HG03571 (cell line): ENCODE data around the gene CNTN5.
"Not testable (repeated sequence)": the region's sequence is repeated elsewhere in the genome, so short reads cannot be mapped to it uniquely, and the experiment has no call there.

Experiments used
- ATAC-seq: cut with Tn5 transposase; IDR thresholded peaks from one replicate; pipeline ENCODE4 v1.9.1; 2021; ENCODE audit not compliant: unreplicated experiment

The CNTN5 gene

GRCh38 chr11:99708928-99709672, 688.4 kb downstream of the CNTN5 start:
- no peak for ATAC-seq

DNA sequence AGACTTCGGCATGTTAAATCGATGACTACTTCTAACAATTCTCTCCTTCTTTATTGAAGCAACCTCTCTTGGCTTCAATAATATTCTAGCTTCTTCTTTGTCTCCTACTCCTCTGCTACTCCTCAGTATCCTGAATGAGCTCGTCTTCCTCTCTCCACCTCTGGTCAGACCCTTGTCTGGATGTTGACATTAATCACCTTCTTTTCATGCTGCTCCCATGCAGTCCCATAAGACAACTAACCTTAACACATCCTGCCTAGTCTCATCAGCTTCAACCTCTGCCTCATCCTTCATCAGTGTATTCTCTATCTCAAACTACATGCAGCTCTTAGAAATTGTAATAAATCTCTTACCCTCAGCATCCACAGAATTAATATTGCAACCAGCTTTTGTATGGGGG, 695.6 kb downstream of the CNTN5 start:
- no peak for ATAC-seq

DNA sequence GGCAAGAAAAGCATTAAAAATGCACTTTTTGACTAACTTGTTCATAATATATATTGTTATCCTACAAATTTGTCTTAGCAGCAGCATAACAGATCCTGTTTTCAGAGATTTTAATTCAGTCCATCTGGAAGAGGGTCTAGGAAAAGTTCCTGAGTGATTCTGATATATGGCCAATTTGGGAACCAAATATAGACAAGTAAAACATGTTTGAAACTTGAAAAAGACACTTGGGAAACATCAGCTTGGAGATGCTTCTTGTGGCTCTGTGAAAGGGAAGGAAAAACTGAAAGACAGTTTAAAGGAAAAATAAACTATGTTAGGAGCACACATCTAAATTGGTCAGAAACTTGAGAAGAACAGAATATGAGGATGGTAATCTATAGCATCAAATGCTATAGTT, 697.5 kb downstream of the CNTN5 start:
- ATAC-seq, result no peak

DNA sequence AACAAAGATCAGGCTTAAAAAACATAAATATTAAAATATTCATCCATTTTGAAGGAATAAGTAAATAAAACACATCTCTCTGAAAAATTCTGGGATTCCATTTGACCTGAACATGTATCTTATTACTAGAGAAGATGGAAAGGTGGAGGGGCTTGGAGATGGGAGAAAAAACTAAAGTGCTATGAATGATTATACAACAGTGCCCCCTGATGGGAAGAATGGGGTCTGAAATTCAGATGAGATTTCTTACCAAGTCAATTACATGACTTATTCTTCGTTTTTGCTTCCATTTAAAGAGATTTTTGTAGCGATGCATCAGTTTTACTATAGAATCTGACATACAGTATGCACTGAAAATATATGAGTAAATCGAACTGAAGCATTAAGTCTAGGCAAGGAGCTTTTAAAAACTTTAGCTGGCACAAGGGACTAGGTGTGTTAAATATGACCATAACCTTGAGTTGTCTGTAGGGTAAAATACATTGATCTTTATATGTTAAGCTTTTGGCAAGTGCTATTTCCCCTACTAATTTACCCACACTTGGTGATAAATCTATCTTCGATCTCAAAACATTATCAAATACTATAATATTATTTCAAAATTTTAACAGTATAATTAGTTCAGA, 718.8 kb downstream of the CNTN5 start:
- no peak for ATAC-seq

DNA sequence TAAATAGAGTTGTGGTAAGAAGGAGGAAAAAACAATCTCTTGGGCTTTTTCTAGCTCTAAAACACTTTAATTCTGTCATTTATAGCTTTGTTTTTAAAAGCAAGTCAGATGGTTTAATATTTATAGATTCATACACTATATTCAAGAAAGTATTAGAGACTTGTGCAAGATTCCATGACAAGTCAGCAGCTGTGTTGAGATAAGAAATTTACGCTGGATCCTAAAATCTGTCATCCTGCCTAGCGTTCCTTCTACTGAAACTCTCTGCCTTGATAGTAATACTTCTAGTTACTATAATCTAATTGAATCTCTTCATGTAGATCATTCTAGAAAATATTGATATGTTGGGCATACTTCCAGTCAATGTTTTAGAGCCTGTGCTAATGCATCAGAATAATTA, 721.8 kb downstream of the CNTN5 start:
- ATAC-seq, result no peak

GRCh38 chr11:99759787-99760186, 739.0 kb downstream of the CNTN5 start:
- ATAC-seq, result no peak

- no peak for ATAC-seq
These were observed 746.1 kb downstream of the CNTN5 start for GRCh38 chr11:99766811-99767210.

- no peak for ATAC-seq
These were observed 752.9 kb downstream of the CNTN5 start for GRCh38 chr11:99773646-99774045.

GRCh38 chr11:99781074-99781473, 760.3 kb downstream of the CNTN5 start:
- ATAC-seq, result no peak

- ATAC-seq, result no peak
These were observed 770.6 kb downstream of the CNTN5 start for GRCh38 chr11:99791354-99791753.

DNA sequence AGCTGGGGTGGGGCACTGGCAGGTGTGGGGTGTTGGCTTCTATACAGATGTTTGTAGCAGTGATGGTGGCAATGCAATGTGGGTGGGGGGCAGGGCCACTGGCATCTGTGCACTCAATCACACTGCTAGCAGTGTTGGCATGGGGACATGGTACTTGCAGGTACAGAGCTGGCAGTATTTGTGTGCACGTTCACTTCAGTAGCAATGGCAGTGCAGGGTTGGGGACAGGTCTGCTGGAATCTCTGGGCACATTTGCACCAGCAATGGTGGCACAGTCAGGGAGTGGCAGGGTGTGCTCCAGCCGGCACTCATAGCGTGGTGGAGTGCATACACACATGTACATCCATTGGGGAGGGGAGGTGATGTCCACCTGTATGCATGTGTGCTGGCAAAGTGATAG, 775.2 kb downstream of the CNTN5 start:
- ATAC-seq, result no peak

- ATAC-seq, result no peak
These were observed 782.8 kb downstream of the CNTN5 start for GRCh38 chr11:99803501-99803900.

DNA sequence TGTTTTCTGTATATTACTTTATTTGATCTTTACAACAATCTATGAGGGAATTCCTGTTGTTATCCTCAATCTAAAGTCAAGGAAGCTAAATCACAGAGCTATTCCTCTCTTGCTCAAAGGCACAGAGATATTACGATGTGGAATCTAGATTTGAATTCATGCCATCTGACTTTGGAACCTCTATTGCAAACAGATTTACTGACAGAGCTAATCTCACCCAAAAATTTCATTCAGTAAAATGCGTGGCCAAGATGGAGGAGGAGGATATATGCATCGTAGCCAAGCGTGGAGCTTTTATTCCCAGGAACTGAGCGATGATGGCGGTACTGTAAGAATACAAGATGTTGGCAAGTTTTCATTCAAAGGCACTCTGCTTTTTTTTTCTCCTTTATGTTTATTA, 791.8 kb downstream of the CNTN5 start:
- no peak for ATAC-seq

GRCh38 chr11:99814021-99814420, 793.3 kb downstream of the CNTN5 start:
- no peak for ATAC-seq

- ATAC-seq, result no peak
These were observed 794.0 kb downstream of the CNTN5 start for GRCh38 chr11:99814738-99815137.

DNA sequence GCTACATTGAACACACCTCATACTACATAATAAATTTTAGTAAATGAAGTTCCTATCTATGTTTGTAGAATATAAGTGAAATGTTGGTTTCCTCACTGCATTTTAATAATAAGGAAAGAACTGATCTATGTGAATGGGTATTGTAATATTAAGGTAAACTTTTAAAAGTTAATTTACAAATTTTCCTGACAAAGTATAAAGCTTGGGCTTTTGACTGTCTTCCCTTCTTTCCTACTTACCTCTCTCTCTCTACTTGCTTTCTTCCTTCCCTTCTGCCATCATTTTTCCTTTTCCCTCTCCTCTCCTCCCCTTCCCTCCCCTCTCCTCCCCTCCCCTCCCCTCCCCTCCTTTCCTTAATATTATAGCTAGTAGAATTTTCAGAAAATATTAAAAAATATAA, 798.2 kb downstream of the CNTN5 start:
- ATAC-seq, result no peak

GRCh38 chr11:99822846-99823565, 802.3 kb downstream of the CNTN5 start:
- no peak for ATAC-seq

DNA sequence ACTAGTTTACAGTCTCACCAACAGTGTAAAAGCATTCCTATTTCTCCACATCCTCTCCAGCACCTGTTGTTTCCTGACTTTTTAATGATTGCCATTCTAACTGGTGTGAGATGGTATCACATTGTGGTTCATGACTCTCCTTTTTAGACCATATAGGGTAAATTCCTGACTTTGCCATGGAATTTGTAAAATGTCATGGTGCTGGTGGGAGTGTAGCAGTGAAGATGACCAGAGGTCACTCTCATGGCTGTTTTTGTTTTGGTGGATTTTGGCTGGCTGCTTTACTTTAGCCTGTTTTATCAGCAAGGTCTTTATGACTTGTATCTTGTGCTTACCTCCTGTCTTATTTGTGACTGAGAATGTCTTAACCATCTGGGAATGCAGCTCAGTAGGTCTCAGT, 816.0 kb downstream of the CNTN5 start:
- ATAC-seq, result not testable (repeated sequence)

DNA sequence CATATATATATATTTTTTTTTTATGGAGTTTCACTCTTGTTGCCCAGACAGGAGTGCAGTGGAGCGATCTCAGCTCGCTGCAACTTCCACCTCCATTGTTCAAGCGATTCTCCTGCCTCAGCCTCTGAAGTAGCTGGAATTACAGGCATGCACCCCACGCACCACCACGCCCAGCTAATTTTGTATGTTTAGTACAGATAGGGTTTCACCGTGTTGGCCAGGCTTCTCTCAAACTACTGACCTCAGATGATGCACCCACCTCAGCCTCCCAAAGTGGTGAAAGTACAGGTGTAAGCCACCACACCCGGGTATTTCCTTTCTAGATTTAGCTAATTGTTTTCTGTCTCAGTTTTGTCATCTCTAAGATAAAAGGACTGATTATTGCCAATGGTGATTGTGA, 821.1 kb downstream of the CNTN5 start:
- ATAC-seq, result no peak

DNA sequence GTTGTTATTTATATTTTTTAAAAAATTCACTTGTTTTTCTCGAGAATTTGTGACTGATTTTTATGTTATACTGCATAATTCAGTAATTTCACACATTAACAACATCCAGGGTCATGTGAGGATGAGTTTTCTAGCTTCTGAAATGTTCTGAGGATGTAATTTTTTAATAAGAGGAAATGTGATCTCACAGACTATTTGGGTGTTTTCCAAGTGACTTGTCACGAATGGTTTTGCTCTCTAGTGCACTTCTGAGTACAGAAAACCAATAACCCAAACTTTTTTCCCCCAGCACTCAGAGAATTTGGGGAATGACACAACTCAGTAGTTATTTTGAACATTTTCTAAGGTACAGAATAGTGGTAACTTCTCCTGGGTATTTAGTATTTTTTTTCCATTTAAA, 845.2 kb downstream of the CNTN5 start:
- ATAC-seq, result no peak

DNA sequence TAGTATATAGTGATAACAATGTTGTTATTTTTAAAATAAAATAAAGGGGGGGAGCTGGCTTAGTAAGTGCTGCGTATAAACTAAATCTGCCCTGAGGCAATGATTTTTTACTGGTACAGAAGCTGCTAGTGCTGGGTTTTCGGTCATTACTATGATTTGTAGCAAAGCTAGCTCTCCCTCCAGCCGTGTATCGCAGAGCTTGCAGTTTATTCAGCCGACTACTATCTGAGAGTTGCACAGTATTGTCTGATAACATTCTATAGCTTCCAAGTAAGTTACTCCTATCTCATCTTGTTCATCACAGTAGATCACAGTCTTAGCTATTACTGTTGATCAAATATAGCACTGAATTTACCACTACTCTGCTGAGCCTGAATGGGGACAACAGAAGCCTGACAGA, 860.9 kb downstream of the CNTN5 start:
- no peak for ATAC-seq

DNA sequence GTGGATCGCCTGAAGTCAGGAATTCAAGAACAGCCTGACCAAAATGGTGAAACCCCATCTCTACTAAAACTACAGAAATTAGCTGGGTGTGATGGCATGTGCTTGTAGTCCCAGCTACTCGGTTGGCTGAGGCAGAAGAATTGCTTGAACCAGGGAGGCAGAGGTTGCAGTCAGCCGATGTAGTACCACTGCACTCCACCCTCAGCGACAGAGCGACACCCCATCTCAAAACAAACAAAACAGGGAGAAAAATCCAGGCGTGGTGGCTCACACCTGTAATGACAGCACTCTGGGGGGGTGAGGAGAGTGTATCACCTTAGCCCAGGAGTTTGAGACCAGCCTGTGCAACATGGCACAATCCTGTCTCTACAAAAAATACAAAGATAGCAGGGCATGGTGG, 864.0 kb downstream of the CNTN5 start:
- no peak for ATAC-seq
